ENCODE data around the gene MICB. TPM values are rescaled to one million over a fixed set of nuclear protein-coding genes. Genes with fewer than 3 reads are reported as not detected.
A peak's percentile ranks its signal among the peaks of the same experiment; 100 is the strongest.

Gene MICB
- total and polyA plus RNA-seq, 9 of the 15 experiments (the other 6 are each of a cell fraction or from before 2014, with no cell fraction given): 13.3 to 34.5 (median 19.8) TPM

- TF ChIP-seq DLX4 (CRISPR knock-in tag; IDR thresholded peaks at IDR 0.05) (no peak), PATZ1 (CRISPR knock-in tag; IDR thresholded peaks at IDR 0.05; ENCODE audit: borderline replicate concordance) (no peak), CSDE1 (IDR thresholded peaks at IDR 0.05) (peak; percentile 61 to 91), CBX2 (IDR thresholded peaks at IDR 0.05; ENCODE audit: insufficient read depth, low read length, poor library complexity, severe bottlenecking) (no peak), ASH1L (IDR thresholded peaks at IDR 0.05; ENCODE audit: borderline replicate concordance, low read depth, partially characterized antibody) (peak; percentile 66), SMARCC2 (IDR thresholded peaks at IDR 0.05; ENCODE audit: low read depth) (no peak), HMGXB4 (CRISPR knock-in tag; IDR thresholded peaks at IDR 0.05) (peak; percentile 64; the same call in 1 of the 2 replicates), GTF2F1 (IDR thresholded peaks at IDR 0.05; ENCODE audit: low read depth, low read length) (peak; percentile 83; the same call in 1 of the 2 replicates), GABPB2 (CRISPR knock-in tag; conservative IDR thresholded peaks at IDR 0.05) (no peak), NFIX (CRISPR knock-in tag; IDR thresholded peaks at IDR 0.05; ENCODE audit: low read depth) (no peak), ATF6 (CRISPR knock-in tag; IDR thresholded peaks at IDR 0.05) (peak; percentile 97), MECOM (CRISPR knock-in tag; IDR thresholded peaks at IDR 0.05) (no peak), CTCFL (IDR thresholded peaks at IDR 0.05; ENCODE audit: borderline replicate concordance, insufficient read depth, low read depth, low read length, poor library complexity, severe bottlenecking) (no peak), ETV6 (IDR thresholded peaks at IDR 0.05; ENCODE audit: borderline replicate concordance in 1 of 2, low read depth in 2 of 2, low read length in 1 of 2) (peak in 1 of 2 experiments; percentile 44; a peak in 1 of 4 replicates), ETV6 (CRISPR knock-in tag; IDR thresholded peaks at IDR 0.05; ENCODE audit: borderline replicate concordance) (no peak), BRCA1 (IDR thresholded peaks at IDR 0.05) (no peak), BRCA1 (CRISPR knock-in tag; IDR thresholded peaks at IDR 0.05) (no peak; the same call in 1 of the 2 replicates), TEAD2 (tag; IDR thresholded peaks at IDR 0.05) (no peak), TAL1 (IDR thresholded peaks at IDR 0.05) (peak; percentile 54)
These were observed 43.9 kb downstream of the MICB start, which contains the start of gene DDX39B (continued) for GRCh38 chr6:31541658-31542521.

Data from K562 (cell line).